SHP77 treated with DMSO at 0.1 percent for 48 hours (cell line): Measurements from ENCODE around the gene ME3.
"Not testable (repeated sequence)": the region's sequence is repeated elsewhere in the genome, so short reads cannot be mapped to it uniquely, and the experiment has no call there.

ENCODE experiments used
- DNase-seq: peaks from one replicate; lab custom pipeline; 2025; lab: John Stamatoyannopoulos, UW

ME3 gene

GRCh38 chr11:86423488-86423887 is 248.9 kb downstream of the ME3 start:
- DNase-seq, result not testable (repeated sequence)

- no peak for DNase-seq
Observed at GRCh38 chr11:86422371-86422770, 250.0 kb downstream of the ME3 start.

- no peak for DNase-seq
Observed at GRCh38 chr11:86421946-86422345, 250.5 kb downstream of the ME3 start.

GRCh38 chr11:86418917-86419316 is 253.5 kb downstream of the ME3 start:
- no peak for DNase-seq

GRCh38 chr11:86418513-86418912 is 253.9 kb downstream of the ME3 start:
- DNase-seq, result no peak

- DNase-seq, result no peak
Observed at GRCh38 chr11:86418106-86418505, 254.3 kb downstream of the ME3 start.

GRCh38 chr11:86416951-86417350 is 255.5 kb downstream of the ME3 start:
- not testable (repeated sequence) for DNase-seq

- no peak for DNase-seq
Observed at GRCh38 chr11:86416494-86416893, 255.9 kb downstream of the ME3 start.

GRCh38 chr11:86415026-86415425 is 257.4 kb downstream of the ME3 start:
- no peak for DNase-seq

- no peak for DNase-seq
Observed at GRCh38 chr11:86414032-86414431, 258.4 kb downstream of the ME3 start.

- DNase-seq, result no peak
Observed at GRCh38 chr11:86408845-86409244, 263.6 kb downstream of the ME3 start.

GRCh38 chr11:86403458-86403857 is 269.0 kb downstream of the ME3 start:
- DNase-seq, result no peak

GRCh38 chr11:86398106-86398505 is 274.3 kb downstream of the ME3 start:
- no peak for DNase-seq

GRCh38 chr11:86397351-86397750 is 275.1 kb downstream of the ME3 start:
- no peak for DNase-seq

GRCh38 chr11:86396396-86396795 is 276.0 kb downstream of the ME3 start:
- DNase-seq, result no peak

- no peak for DNase-seq
Observed at GRCh38 chr11:86395061-86395551, 277.3 kb downstream of the ME3 start.
